Non-pigmented ciliary epithelial cell (primary cell): Measurements from ENCODE around the gene SLC31A1.
"Not testable (repeated sequence)": the region's sequence is repeated elsewhere in the genome, so short reads cannot be mapped to it uniquely, and the experiment has no call there.

ENCODE experiments used
- DNase-seq: peaks from one replicate; pipeline ENCODE4 v3.0.0-alpha.2; 2010; ENCODE audit warnings: low read depth

SLC31A1 gene

GRCh38 chr9:113266174-113266573, 44.8 kb downstream of the SLC31A1 start:
- no peak for DNase-seq

- no peak for DNase-seq
These were observed 46.7 kb downstream of the SLC31A1 start for GRCh38 chr9:113267911-113268566.

- DNase-seq, result no peak
These were observed 48.0 kb downstream of the SLC31A1 start for GRCh38 chr9:113269355-113269754.

GRCh38 chr9:113269871-113270270, 48.5 kb downstream of the SLC31A1 start:
- DNase-seq, result no peak

- DNase-seq, result no peak
These were observed 53.3 kb downstream of the SLC31A1 start for GRCh38 chr9:113274474-113275156.

- peak; percentile 96 for DNase-seq
These were observed 54.1 kb downstream of the SLC31A1 start, which contains the start of the genes CDC26 and PRPF4 for GRCh38 chr9:113275157-113276131. TSS of gene CDC26 (minus strand) at chr9:113275572. CDS start at chr9:113272507, 3,065 bp downstream. TSS of gene PRPF4 (plus strand) at chr9:113275658. CDS start at chr9:113275744, 86 bp downstream.

GRCh38 chr9:113278840-113279239, 57.5 kb downstream of the SLC31A1 start:
- no peak for DNase-seq

- no peak for DNase-seq
These were observed 60.0 kb downstream of the SLC31A1 start for GRCh38 chr9:113281356-113281755.

DNA sequence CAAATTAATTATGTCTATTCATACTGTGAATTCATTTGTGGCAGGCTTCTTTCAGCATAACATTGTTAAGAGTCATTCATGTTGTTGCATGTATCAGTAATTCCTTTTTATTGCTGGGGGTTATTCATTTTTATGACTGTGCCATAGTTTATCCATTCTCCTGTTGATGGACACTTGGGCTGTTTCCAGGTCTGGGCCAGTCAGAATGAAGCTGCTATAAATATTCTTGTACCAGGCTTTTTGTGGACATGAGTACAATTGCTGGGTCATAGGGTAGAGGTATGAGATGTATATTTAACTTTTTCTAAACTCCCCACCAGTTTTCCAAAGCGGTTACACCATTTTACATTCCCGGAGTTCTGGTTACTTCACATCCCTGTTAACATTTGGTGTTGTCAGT, 67.7 kb downstream of the SLC31A1 start:
- DNase-seq, result no peak

DNA sequence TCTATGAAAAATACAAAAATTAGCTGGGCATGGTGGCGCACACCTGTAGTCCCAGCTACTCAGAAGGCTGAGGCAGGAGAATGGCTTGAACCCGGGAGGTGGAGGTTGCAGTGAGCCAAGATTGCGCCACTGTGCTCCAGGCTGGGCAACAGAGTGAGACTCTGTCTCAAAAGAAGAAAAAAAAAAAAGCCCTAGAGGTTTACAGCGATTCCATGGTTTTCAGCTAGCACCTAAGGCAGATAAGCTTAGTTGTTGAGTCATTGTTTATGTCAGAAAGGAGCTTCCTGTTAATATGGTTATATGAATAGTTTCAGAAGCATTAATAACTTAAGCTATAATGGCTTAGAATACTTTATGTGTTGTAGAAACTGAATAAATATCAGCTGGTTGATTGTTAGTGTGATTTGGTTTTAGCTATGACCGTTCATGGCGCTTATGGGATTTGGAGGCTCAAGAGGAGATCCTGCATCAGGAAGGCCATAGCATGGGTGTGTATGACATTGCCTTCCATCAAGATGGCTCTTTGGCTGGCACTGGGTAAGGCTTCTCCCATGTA, 68.8 kb downstream of the SLC31A1 start:
- DNase-seq, result no peak

GRCh38 chr9:113293285-113293878, 72.0 kb downstream of the SLC31A1 start:
- no peak for DNase-seq

DNA sequence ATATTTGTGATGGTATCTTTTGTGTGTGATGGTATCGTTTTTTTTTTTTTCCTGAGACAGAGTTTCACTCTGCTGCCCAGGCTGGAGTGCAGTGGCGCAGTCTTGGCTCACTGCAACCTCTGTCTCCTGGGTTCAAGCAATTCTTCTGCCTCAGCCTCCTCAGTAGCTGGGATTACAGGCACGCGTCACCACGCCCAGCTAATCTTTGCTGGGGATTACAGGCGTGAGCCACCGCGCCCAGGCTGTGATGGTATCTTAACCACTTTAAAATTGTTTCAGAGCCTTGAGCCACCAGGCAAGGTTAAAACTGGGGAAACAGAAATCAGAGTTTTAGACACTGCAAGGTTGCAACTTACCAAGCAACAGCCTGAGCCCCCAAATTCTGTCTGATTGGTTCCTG, 74.9 kb downstream of the SLC31A1 start:
- not testable (repeated sequence) for DNase-seq

- no peak for DNase-seq
These were observed 75.6 kb downstream of the SLC31A1 start for GRCh38 chr9:113296796-113297558.

GRCh38 chr9:113298311-113298710, 77.0 kb downstream of the SLC31A1 start:
- no peak for DNase-seq

- no peak for DNase-seq
These were observed 77.8 kb downstream of the SLC31A1 start for GRCh38 chr9:113298924-113299770.

GRCh38 chr9:113299800-113300292, 78.5 kb downstream of the SLC31A1 start:
- no peak for DNase-seq

DNA sequence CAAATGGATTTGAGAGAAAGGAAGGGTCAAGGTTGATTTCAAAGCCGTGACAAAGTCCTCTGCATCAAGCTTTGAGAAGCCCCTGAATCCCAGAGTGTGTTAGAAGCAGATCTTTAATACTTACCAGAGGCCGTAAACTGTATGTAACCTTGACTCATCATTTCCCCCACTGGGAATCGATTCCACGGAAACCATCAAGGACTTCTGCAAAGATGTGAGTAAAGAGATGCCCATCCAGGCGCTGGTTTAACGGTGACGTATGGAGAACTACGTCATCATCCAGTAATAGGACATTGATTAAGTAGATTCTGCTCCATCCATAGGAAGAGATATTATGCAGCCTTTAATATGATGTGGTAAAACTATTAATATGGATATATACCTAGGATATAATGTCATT, 80.2 kb downstream of the SLC31A1 start:
- no peak for DNase-seq

GRCh38 chr9:113302792-113303418, 81.6 kb downstream of the SLC31A1 start, which contains the start of gene RNF183:
TSS of gene RNF183 (minus strand) at chr9:113303376. CDS start at chr9:113298184, 5,192 bp downstream.
- no peak for DNase-seq

- no peak for DNase-seq
These were observed 85.2 kb downstream of the SLC31A1 start for GRCh38 chr9:113306566-113306965.
